CD4-positive, alpha-beta T cell (primary cell): ENCODE measurements around the gene GIPC2. TPM values are rescaled to one million over a fixed set of nuclear protein-coding genes. Genes with fewer than 3 reads are reported as not detected.

Source experiments
- ATAC-seq: fragments of 200-7000 bp; cut with Tn5 transposase; one replicate; pipeline ENCODE4 v1.10.0; 2022; ENCODE audit warnings: mild to moderate bottlenecking; ENCODE audit not compliant: poor library complexity
- CTCF ChIA-PET: fragments of 350-600 bp; sonication (Branson Sonifier 250); formaldehyde crosslinking; loops from one replicate; lab custom pipeline; 2021; ENCODE audit warnings: antibody characterized with exemption, inconsistent platforms; lab: Charles Lee
- POLR2A ChIA-PET: fragments of 350-600 bp; sonication (Branson Sonifier 250); formaldehyde crosslinking; loops from one replicate; lab custom pipeline; 2021; ENCODE audit warnings: antibody characterized with exemption, inconsistent platforms; lab: Charles Lee
- DNase-seq, 14 experiments: peaks; one replicate each; pipeline ENCODE4 v3.0.0-alpha.2; 2013 to 2020; ENCODE audit warnings: mixed read lengths in 2 of 14
- H3K27ac ChIP-seq, 2 donors: one replicate each; pipeline versions ENCODE4 v1.5.1 to v1.7.0; 2013; ENCODE audit warnings: low read length in 2 of 2, low read depth in 1 of 2, mild to moderate bottlenecking in 1 of 2
- H3K27me3 ChIP-seq, 2 experiments: 1 replicate in 1 of 2; 2 replicates in 1 of 2; pipeline versions ENCODE4 v1.6.1 to v1.7.0; 2013; ENCODE audit warnings: low read length in 2 of 2, control low read depth in 1 of 2, mild to moderate bottlenecking in 1 of 2, moderate library complexity in 1 of 2; ENCODE audit not compliant: insufficient read depth in 2 of 2, control insufficient read depth in 1 of 2
- H3K36me3 ChIP-seq: one replicate; pipeline ENCODE4 v1.6.1; 2013; ENCODE audit warnings: low read length, control low read depth; ENCODE audit not compliant: insufficient read depth
- H3K4me1 ChIP-seq: one replicate; pipeline ENCODE4 v1.6.1; 2013; ENCODE audit warnings: low read length, control low read depth; ENCODE audit not compliant: insufficient read depth
- H3K4me3 ChIP-seq: one replicate; pipeline ENCODE4 v1.5.1; 2013; ENCODE audit warnings: mild to moderate bottlenecking, low read length, moderate library complexity
- H3K9me3 ChIP-seq, 2 experiments: 1 replicate in 1 of 2; 2 replicates in 1 of 2; pipeline versions ENCODE4 v1.6.1 to v1.7.0; 2013; ENCODE audit warnings: low read length in 2 of 2, mild to moderate bottlenecking in 2 of 2, control low read depth in 1 of 2, moderate library complexity in 1 of 2; ENCODE audit not compliant: control insufficient read depth in 1 of 2, insufficient read depth in 1 of 2
- H3K27ac Mint-ChIP-seq: one replicate; pipeline ENCODE4 v1.8.0; 2020; ENCODE audit warnings: mixed read lengths
- H3K27me3 Mint-ChIP-seq: one replicate; pipeline ENCODE4 v1.8.0; 2021; ENCODE audit warnings: mixed read lengths
- H3K36me3 Mint-ChIP-seq: one replicate; pipeline ENCODE4 v1.8.0; 2021; ENCODE audit warnings: low read depth, mixed read lengths
- H3K4me1 Mint-ChIP-seq: one replicate; pipeline ENCODE4 v1.8.0; 2021; ENCODE audit warnings: low read depth, mixed read lengths
- H3K4me3 Mint-ChIP-seq: one replicate; pipeline ENCODE4 v1.8.0; 2020; ENCODE audit warnings: mild to moderate bottlenecking, mixed read lengths
- H3K9me3 Mint-ChIP-seq: one replicate; pipeline ENCODE4 v1.8.0; 2020; ENCODE audit warnings: mixed read lengths
- CTCF ChIP-seq: fragments of 200-600 bp; IDR thresholded peaks from one replicate; pipeline ENCODE4 v1.8.0; 2022; ENCODE audit warnings: antibody characterized with exemption, mild to moderate bottlenecking
- intact Hi-C, 2 experiments: fragments of 100-400 bp; cut with DNase I in 1 of 2; cut with micrococcal nuclease in 1 of 2; formaldehyde crosslinking; loops; one replicate each; pipeline versions ENCODE4 v1.15.1 to v1.9.0; 2023 to 2025; cut with DNase I, micrococcal nuclease
- total RNA-seq, 174 experiments: library from RNA in 2 of 174; stranded (reverse) in 2 of 174; gene quantifications; one replicate each; pipeline ENCODE4 v1.2.3 and lab custom pipeline; 2021 to 2026

The GIPC2 gene
- total RNA-seq, 2 experiments from 2014 or later: not detected

- CTCF ChIA-PET: interaction anchor here (1.0 kb wide), 1 partner anchor 10 kb away, joined by 3 read pairs; no protein-coding TSS in a partner anchor
- Histone ChIP-seq H3K36me3 (no peaks in the 10 kb centered on the region), H3K27ac (no peak overlapping the region), H3K27me3 (no peaks in the 10 kb centered on the region), H3K4me1 (no peaks in the 10 kb centered on the region), H3K9me3 (no peaks in the 10 kb centered on the region), H3K4me3 (no peak overlapping the region)
- H3K36me3 Mint-ChIP-seq: no peaks in the 10 kb centered on the region
- ATAC-seq: no peak
- DNase-seq: no peak
- POLR2A ChIA-PET: no interaction called here
- TF ChIP-seq CTCF: no peak
- no peak overlapping the region for H3K4me3 Mint-ChIP-seq
- no peak overlapping the region for H3K27ac Mint-ChIP-seq
- H3K27me3 Mint-ChIP-seq: peaks cover 37% of the 10 kb centered on the region
- H3K4me1 Mint-ChIP-seq: no peaks in the 10 kb centered on the region
- intact Hi-C loops: no loop called here
- H3K9me3 Mint-ChIP-seq: no peaks in the 10 kb centered on the region
Observed at GRCh38 chr1:78070758-78071157, 25.0 kb downstream of the GIPC2 start.

GRCh38 chr1:78071696-78072095 is 25.9 kb downstream of the GIPC2 start:
- H3K4me1 ChIP-seq: no peaks in the 10 kb centered on the region
- H3K9me3 ChIP-seq: no peaks in the 10 kb centered on the region
- DNase-seq (no peak), ATAC-seq (no peak)
- intact Hi-C loops: no loop called here
- H3K9me3 Mint-ChIP-seq: no peaks in the 10 kb centered on the region
- H3K27me3 ChIP-seq: no peaks in the 10 kb centered on the region
- no peak overlapping the region for H3K4me3 ChIP-seq
- no peaks in the 10 kb centered on the region for H3K36me3 ChIP-seq
- POLR2A ChIA-PET: no interaction called here
- no peak overlapping the region for H3K4me3 Mint-ChIP-seq
- no peak overlapping the region for H3K27ac Mint-ChIP-seq
- H3K27me3 Mint-ChIP-seq: peaks cover 34% of the 10 kb centered on the region
- H3K27ac ChIP-seq: no peak overlapping the region
- TF ChIP-seq CTCF: no peak
- CTCF ChIA-PET: interaction anchor here (0.6 to 1.0 kb wide), 3 partner anchors 11 to 1853 kb away, joined by 3 read pairs; no protein-coding TSS in a partner anchor
- no peaks in the 10 kb centered on the region for H3K4me1 Mint-ChIP-seq
- H3K36me3 Mint-ChIP-seq: no peaks in the 10 kb centered on the region

DNA sequence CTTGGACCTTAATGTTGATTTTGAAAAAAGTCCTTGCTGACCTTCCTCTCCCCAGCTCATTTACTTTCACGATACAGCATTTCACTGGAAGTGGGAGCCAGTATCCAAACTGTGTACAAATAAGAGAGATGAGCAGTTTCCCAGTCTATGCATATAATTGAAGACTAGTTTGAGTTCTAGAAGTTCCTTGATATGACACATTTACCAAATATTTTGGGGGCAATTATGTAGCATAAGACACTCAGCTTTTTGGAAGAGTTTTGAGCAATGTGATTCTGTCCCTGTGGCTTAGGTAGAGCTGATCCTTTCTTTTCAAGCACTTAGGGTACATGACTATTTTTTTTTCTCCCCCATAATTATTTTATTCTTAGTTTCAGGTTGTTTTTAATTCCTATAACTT is 26.4 kb downstream of the GIPC2 start:
- Mint-ChIP-seq H3K36me3 (no peaks in the 10 kb centered on the region), H3K9me3 (no peaks in the 10 kb centered on the region), H3K4me3 (no peak overlapping the region), H3K27me3 (peaks cover 29% of the 10 kb centered on the region), H3K4me1 (no peaks in the 10 kb centered on the region), H3K27ac (no peak overlapping the region)
- ChIA-PET POLR2A (no interaction called here), CTCF (interaction anchor here (0.6 kb wide), 1 partner anchor 403 kb away, joined by 3 read pairs; no protein-coding TSS in a partner anchor)
- Histone ChIP-seq H3K4me3 (no peak overlapping the region), H3K4me1 (no peaks in the 10 kb centered on the region), H3K36me3 (no peaks in the 10 kb centered on the region), H3K9me3 (no peaks in the 10 kb centered on the region), H3K27me3 (no peaks in the 10 kb centered on the region), H3K27ac (no peak overlapping the region)
- TF ChIP-seq CTCF: no peak
- ATAC-seq (no peak), DNase-seq (no peak)
- intact Hi-C loops: no loop called here
